NCI-H1436 treated with DMSO at 0.1 percent for 48 hours (cell line): ENCODE results near the gene PSTPIP1.

ENCODE experiments used
- DNase-seq: peaks from one replicate; lab custom pipeline; 2025; lab: John Stamatoyannopoulos, UW

Gene PSTPIP1

GRCh38 chr15:77044228-77045042 lies 49.5 kb downstream of the PSTPIP1 start:
- no peak for DNase-seq

- DNase-seq: no peak
Observed at GRCh38 chr15:77045985-77046384, 51.1 kb downstream of the PSTPIP1 start.

GRCh38 chr15:77046704-77047412 lies 51.9 kb downstream of the PSTPIP1 start:
- DNase-seq: no peak

GRCh38 chr15:77048135-77048876 lies 53.4 kb downstream of the PSTPIP1 start:
- no peak for DNase-seq

- DNase-seq: no peak
Observed at GRCh38 chr15:77052556-77052955, 57.6 kb downstream of the PSTPIP1 start.

- no peak for DNase-seq
Observed at GRCh38 chr15:77053709-77054108, 58.8 kb downstream of the PSTPIP1 start.

- DNase-seq: no peak
Observed at GRCh38 chr15:77057072-77057471, 62.1 kb downstream of the PSTPIP1 start.

- DNase-seq: no peak
Observed at GRCh38 chr15:77057685-77058084, 62.8 kb downstream of the PSTPIP1 start.

- no peak for DNase-seq
Observed at GRCh38 chr15:77058468-77058867, 63.5 kb downstream of the PSTPIP1 start.

- DNase-seq: no peak
Observed at GRCh38 chr15:77059786-77060361, 64.9 kb downstream of the PSTPIP1 start.

- no peak for DNase-seq
Observed at GRCh38 chr15:77060546-77060945, 65.6 kb downstream of the PSTPIP1 start.

- no peak for DNase-seq
Observed at GRCh38 chr15:77063249-77063648, 68.3 kb downstream of the PSTPIP1 start.

GRCh38 chr15:77064063-77064462 lies 69.1 kb downstream of the PSTPIP1 start:
- no peak for DNase-seq

- DNase-seq: no peak
Observed at GRCh38 chr15:77064539-77065308, 69.8 kb downstream of the PSTPIP1 start.

GRCh38 chr15:77066971-77067690 lies 72.2 kb downstream of the PSTPIP1 start:
- DNase-seq: peak; percentile 25

- no peak for DNase-seq
Observed at GRCh38 chr15:77067691-77068367, 72.9 kb downstream of the PSTPIP1 start.

- no peak for DNase-seq
Observed at GRCh38 chr15:77068633-77069032, 73.7 kb downstream of the PSTPIP1 start.

- no peak for DNase-seq
Observed at GRCh38 chr15:77069521-77070121, 74.7 kb downstream of the PSTPIP1 start.

GRCh38 chr15:77070180-77070494 lies 75.2 kb downstream of the PSTPIP1 start:
- DNase-seq: no peak
